ENCODE results near the gene TACSTD2. TPM values are rescaled to one million over a fixed set of nuclear protein-coding genes. Genes with fewer than 3 reads are reported as not detected.

The TACSTD2 gene
- polyA plus RNA-seq, 3 donors: 3.2 TPM; not detected in 2

- peaks cover 7 to 40% (median 19%) of the 10 kb centered on the region in 3 donors for H3K27me3 Mint-ChIP-seq (ENCODE audit: low read depth in 3 of 3)
- H3K27me3 ChIP-seq (ENCODE audit: control insufficient read depth in 2 of 2, insufficient read depth in 2 of 2, low read length in 2 of 2): peaks cover 2 to 31% of the 10 kb centered on the region in 2 donors
Measured at GRCh38 chr1:58570817-58571216, 6.2 kb downstream of the TACSTD2 start.

DNA sequence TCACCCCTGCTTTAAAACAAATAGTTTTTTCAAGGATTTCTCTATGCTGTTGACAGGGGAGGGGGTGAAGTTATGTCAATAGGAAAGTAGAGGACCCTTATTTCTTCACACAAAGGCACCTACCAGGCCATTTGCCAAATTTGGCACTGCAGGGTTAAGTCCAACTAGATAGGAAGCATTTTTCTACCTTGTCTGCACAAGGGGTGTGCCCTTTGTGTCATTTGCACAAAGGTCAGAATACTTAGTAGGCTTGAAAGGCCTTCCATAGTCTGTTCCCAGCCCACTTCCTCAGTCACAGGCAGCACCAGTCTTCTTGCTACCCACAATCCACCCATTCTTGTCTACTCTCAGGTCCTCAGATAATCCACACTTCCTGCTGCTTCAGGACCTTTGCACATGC is 7.0 kb downstream of the TACSTD2 start:
- no peak for DNase-seq
- no peak overlapping the region for H3K4me3 Mint-ChIP-seq
- Histone ChIP-seq H3K9ac (ENCODE audit: insufficient read depth, low read length, poor library complexity, severe bottlenecking) (no peak overlapping the region), H3K4me3 (replicated peaks in 1 of 3; ENCODE audit: low read depth in 2 of 3, low read length in 3 of 3) (no peak overlapping the region), H3K79me2 (ENCODE audit: insufficient read depth, low read length) (peaks cover 9% of the 10 kb centered on the region), H3K4me2 (replicated peaks; ENCODE audit: extremely low read depth, low read length, poor library complexity, severe bottlenecking) (no peak overlapping the region), H3K4me1 (ENCODE audit: control insufficient read depth in 1 of 2, insufficient read depth in 2 of 2, low read length in 2 of 2) (peaks cover 0 to 8% of the 10 kb centered on the region in 2 donors), H3K9me3 (replicated peaks in 1 of 2; ENCODE audit: control insufficient read depth in 1 of 2, insufficient read depth in 1 of 2, low read length in 2 of 2) (no peaks in the 10 kb centered on the region), H4K20me1 (ENCODE audit: insufficient read depth, low read length) (no peaks in the 10 kb centered on the region), H3K27ac (ENCODE audit: low read depth in 1 of 2, low read length in 2 of 2) (no peak overlapping the region), H3K36me3 (replicated peaks in 1 of 2; ENCODE audit: control insufficient read depth in 1 of 2, insufficient read depth in 2 of 2, low read length in 2 of 2) (no peaks in the 10 kb centered on the region), H2AFZ (ENCODE audit: insufficient read depth, low read depth, low read length, poor library complexity, severe bottlenecking) (no peak overlapping the region), H3K27me3 (ENCODE audit: control insufficient read depth in 2 of 2, insufficient read depth in 2 of 2, low read length in 2 of 2) (peaks cover 2 to 24% of the 10 kb centered on the region in 2 donors)
- no peak overlapping the region for H3K27ac Mint-ChIP-seq
- peaks cover 1% of the 10 kb centered on the region for H3K4me1 Mint-ChIP-seq
- intact Hi-C loops (cut with micrococcal nuclease): no loop called here
- no peaks in the 10 kb centered on the region for H3K36me3 Mint-ChIP-seq
- TF ChIP-seq CTCF (IDR thresholded peaks at IDR 0.05): no peak
- H3K27me3 Mint-ChIP-seq (ENCODE audit: low read depth in 3 of 3): peaks cover 1 to 33% (median 12%) of the 10 kb centered on the region in 3 donors
- H3K9me3 Mint-ChIP-seq: peaks cover 0 to 4% (median 0%) of the 10 kb centered on the region in 7 donors

More at GRCh38 chr1:58570817-58571216, 6.2 kb downstream of the TACSTD2 start:
- H3K4me2 ChIP-seq (replicated peaks; ENCODE audit: extremely low read depth, low read length, poor library complexity, severe bottlenecking): no peak overlapping the region
- Mint-ChIP-seq H3K36me3 (peaks cover 0 to 3% of the 10 kb centered on the region in 2 donors), H3K9me3 (peaks cover 0 to 6% (median 1%) of the 10 kb centered on the region in 7 donors), H3K27ac (no peak overlapping the region), H3K4me3 (no peak overlapping the region), H3K4me1 (peaks cover 7% of the 10 kb centered on the region)
- H3K27ac ChIP-seq (ENCODE audit: low read depth in 1 of 2, low read length in 2 of 2): no peak overlapping the region
- H2AFZ ChIP-seq (ENCODE audit: insufficient read depth, low read depth, low read length, poor library complexity, severe bottlenecking): no peak overlapping the region
- no peak for DNase-seq
- no peaks in the 10 kb centered on the region for H3K9me3 ChIP-seq (replicated peaks in 1 of 2; ENCODE audit: control insufficient read depth in 1 of 2, insufficient read depth in 1 of 2, low read length in 2 of 2)
- H3K79me2 ChIP-seq (ENCODE audit: insufficient read depth, low read length): peaks cover 10% of the 10 kb centered on the region
- H3K36me3 ChIP-seq (replicated peaks in 1 of 2; ENCODE audit: control insufficient read depth in 1 of 2, insufficient read depth in 2 of 2, low read length in 2 of 2): no peaks in the 10 kb centered on the region
- no peak overlapping the region for H3K4me3 ChIP-seq (replicated peaks in 1 of 3; ENCODE audit: low read depth in 2 of 3, low read length in 3 of 3)
- peaks cover 1 to 15% of the 10 kb centered on the region in 2 donors for H3K4me1 ChIP-seq (ENCODE audit: control insufficient read depth in 1 of 2, insufficient read depth in 2 of 2, low read length in 2 of 2)
- WGBS (ENCODE audit: insufficient coverage): 96% methylated on average over 2 of the region's 2 CpGs
- TF ChIP-seq CTCF (IDR thresholded peaks at IDR 0.05): no peak
- no peak overlapping the region for H3K9ac ChIP-seq (ENCODE audit: insufficient read depth, low read length, poor library complexity, severe bottlenecking)
- intact Hi-C loops (cut with micrococcal nuclease): no loop called here
- no peaks in the 10 kb centered on the region for H4K20me1 ChIP-seq (ENCODE audit: insufficient read depth, low read length)

Data from CD14-positive monocyte (primary cell).